Lower leg skin (tissue), 4 donors: ENCODE data around the gene PTPRN2. TPM values are rescaled to one million over a fixed set of nuclear protein-coding genes. Genes with fewer than 3 reads are reported as not detected.

ENCODE experiments used
- DNase-seq, 2 donors: peaks; one replicate each; pipeline ENCODE4 v3.0.0-alpha.2; 2019; ENCODE audit warnings: low spot score in 2 of 2
- H3K4me3 ChIP-seq: fragments of 200-600 bp; sonication (generic); 2 replicates; pipeline ENCODE4 v1.5.1; 2017; ENCODE audit warnings: mild to moderate bottlenecking, low read depth; ENCODE audit not compliant: poor library complexity, severe bottlenecking
- POLR2A ChIP-seq, 2 donors: fragments of 450-650 bp; IDR thresholded peaks; one replicate each; pipeline ENCODE4 v1.6.1; 2016 to 2017; ENCODE audit warnings: antibody characterized with exemption in 2 of 2, mild to moderate bottlenecking in 1 of 2, moderate library complexity in 1 of 2
- WGBS, 2 donors: methylation state at CpG; one replicate each; pipeline ENCODE4 v1.1.5; 2018; 5-methylcytosine and 5-hydroxymethylcytosine counted together
- intact Hi-C: fragments of 100-400 bp; cut with DNase I; formaldehyde crosslinking; loops from one replicate; pipeline ENCODE4 v1.15.0; 2023; ENCODE audit warnings: low total_unique reads
- total RNA-seq, 4 donors: library from RNA; depleted of rRNA; stranded (reverse); fragments of >200 nt; gene quantifications; one replicate each; pipeline ENCODE4 v1.1.0, GENCODE V29; 2016
- TF ChIP-seq, protein P1 (sequence below), 3 donors: fragments of 450-650 bp; IDR thresholded peaks; one replicate each; pipeline ENCODE4 v1.5.1; 2016; ENCODE audit warnings: antibody characterized with exemption in 3 of 3, mild to moderate bottlenecking in 3 of 3, moderate library complexity in 2 of 3

PTPRN2 gene
- total RNA-seq, 4 donors from 2014 or later = 0.11 to 1.6 (median 0.92) TPM

GRCh38 chr7:158473221-158473620 is 114.4 kb downstream of the PTPRN2 start:
- no peak for DNase-seq
- intact Hi-C loops = no loop called here
- TF ChIP-seq POLR2A (IDR thresholded peaks at IDR 0.05) = no peak
- TF ChIP-seq, protein P1, sequence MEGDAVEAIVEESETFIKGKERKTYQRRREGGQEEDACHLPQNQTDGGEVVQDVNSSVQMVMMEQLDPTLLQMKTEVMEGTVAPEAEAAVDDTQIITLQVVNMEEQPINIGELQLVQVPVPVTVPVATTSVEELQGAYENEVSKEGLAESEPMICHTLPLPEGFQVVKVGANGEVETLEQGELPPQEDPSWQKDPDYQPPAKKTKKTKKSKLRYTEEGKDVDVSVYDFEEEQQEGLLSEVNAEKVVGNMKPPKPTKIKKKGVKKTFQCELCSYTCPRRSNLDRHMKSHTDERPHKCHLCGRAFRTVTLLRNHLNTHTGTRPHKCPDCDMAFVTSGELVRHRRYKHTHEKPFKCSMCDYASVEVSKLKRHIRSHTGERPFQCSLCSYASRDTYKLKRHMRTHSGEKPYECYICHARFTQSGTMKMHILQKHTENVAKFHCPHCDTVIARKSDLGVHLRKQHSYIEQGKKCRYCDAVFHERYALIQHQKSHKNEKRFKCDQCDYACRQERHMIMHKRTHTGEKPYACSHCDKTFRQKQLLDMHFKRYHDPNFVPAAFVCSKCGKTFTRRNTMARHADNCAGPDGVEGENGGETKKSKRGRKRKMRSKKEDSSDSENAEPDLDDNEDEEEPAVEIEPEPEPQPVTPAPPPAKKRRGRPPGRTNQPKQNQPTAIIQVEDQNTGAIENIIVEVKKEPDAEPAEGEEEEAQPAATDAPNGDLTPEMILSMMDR (IDR thresholded peaks at IDR 0.05) = no peak
- no peak overlapping the region for H3K4me3 ChIP-seq
- WGBS, 2 donors = 30 to 36% methylated on average over 13 of the region's 13 CpGs

DNA sequence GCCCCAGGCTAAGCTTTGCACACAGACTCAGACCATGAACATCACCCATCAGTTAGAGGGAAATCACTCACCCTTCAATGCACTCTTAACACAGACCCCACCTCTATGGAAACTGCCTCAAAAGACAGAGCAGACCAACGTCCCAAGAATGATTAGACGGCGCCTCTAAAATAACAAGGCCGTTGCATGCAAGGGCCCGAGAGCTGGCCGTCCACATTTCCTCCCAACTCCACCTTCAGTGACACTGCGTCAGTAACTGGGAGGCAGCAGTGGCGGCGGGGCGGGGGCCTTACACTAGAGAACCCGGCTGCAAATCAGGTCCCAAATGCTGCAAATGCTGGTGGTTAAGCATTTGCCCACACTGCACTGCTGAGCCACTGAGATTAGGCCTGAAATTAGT is 115.0 kb downstream of the PTPRN2 start:
- WGBS, 2 donors = 78 to 89% methylated on average over 11 of the region's 11 CpGs
- no peak overlapping the region for H3K4me3 ChIP-seq
- intact Hi-C loops = no loop called here
- DNase-seq = no peak
- no peak for TF ChIP-seq POLR2A (IDR thresholded peaks at IDR 0.05)
- TF ChIP-seq, protein P1 (IDR thresholded peaks at IDR 0.05) = no peak

DNA sequence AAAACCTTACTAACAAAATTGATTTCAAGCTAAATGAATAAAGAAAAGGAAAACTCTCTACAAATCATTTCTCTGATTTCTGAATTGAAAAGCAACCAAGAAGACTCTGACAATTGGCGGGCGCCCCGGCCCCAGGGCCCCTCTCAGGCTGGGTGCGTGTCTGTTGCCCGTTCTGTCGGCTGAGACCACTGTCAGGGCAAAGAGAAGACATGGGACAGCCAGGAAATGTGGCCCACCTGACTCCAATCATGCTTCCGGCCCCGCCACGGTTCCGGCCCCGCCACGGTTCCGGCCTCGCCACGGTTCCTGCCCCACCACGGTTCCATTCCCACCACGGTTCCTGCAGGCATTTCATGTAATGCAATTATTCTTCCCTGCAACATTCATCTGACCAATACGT is 115.9 kb downstream of the PTPRN2 start:
- intact Hi-C loops = no loop called here
- no peak for DNase-seq
- H3K4me3 ChIP-seq = no peak overlapping the region
- TF ChIP-seq POLR2A (IDR thresholded peaks at IDR 0.05) = no peak
- TF ChIP-seq, protein P1 (IDR thresholded peaks at IDR 0.05) = no peak
- WGBS, 2 donors = 93 to 96% methylated on average over 18 of the region's 18 CpGs

GRCh38 chr7:158470336-158470735 is 117.3 kb downstream of the PTPRN2 start:
- TF ChIP-seq, protein P1 (IDR thresholded peaks at IDR 0.05) = no peak
- TF ChIP-seq POLR2A (IDR thresholded peaks at IDR 0.05) = no peak
- no peak for DNase-seq
- intact Hi-C loops = no loop called here
- 84 to 90% methylated on average over 16 of the region's 16 CpGs for WGBS, 2 donors
- H3K4me3 ChIP-seq = no peak overlapping the region

DNA sequence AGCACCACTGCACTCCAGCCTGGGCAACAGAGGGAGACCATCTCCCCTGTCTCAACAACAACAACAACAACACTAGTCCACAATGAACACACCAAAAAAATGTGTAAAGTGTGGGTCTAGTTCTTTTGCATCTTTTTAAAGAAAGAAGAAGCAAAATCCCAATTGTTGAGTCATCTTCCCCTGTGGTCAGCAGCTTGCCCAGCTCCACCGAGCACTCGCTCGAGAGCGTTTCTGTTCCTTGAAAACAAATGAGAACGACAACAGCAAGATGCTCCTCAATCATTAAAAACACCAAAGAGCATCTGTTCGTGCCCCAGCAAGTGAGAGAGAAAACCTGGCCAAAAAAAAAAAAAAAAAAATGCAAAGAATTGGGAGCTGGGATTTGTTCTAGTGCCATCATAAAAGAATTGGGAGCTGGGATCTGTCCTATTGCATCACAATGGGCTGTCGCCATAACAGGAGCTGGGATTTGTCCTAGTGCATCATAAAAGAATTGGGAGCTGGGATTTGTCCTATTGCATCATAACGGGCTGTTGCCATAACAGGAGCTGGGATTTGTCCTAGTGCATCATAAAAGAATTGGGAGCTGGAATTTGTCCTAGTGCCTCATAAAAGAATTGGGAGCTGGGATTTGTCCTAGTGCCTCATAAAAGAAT is 118.1 kb downstream of the PTPRN2 start:
- TF ChIP-seq, protein P1 (IDR thresholded peaks at IDR 0.05) = no peak
- TF ChIP-seq POLR2A (IDR thresholded peaks at IDR 0.05) = no peak
- H3K4me3 ChIP-seq = no peak overlapping the region
- intact Hi-C loops = no loop called here
- WGBS, 2 donors = 46 to 67% methylated on average over 8 of the region's 8 CpGs
- no peak for DNase-seq
